Stimulated activated CD8-positive, alpha-beta memory T cell treated with anti-CD3 and anti-CD28 coated beads, Interleukin-7, amount 100 ng/mL, for 48 hours (primary cell): ENCODE results near the gene MS4A12.
"Not testable (repeated sequence)": the region's sequence is repeated elsewhere in the genome, so short reads cannot be mapped to it uniquely, and the experiment has no call there.

Source experiments
- DNase-seq, 2 donors: peaks; one replicate each; pipeline ENCODE4 v3.0.0-alpha.2; 2020; ENCODE audit warnings: low read depth in 1 of 2; ENCODE audit errors: extremely low read depth in 1 of 2

MS4A12 gene, protein sequence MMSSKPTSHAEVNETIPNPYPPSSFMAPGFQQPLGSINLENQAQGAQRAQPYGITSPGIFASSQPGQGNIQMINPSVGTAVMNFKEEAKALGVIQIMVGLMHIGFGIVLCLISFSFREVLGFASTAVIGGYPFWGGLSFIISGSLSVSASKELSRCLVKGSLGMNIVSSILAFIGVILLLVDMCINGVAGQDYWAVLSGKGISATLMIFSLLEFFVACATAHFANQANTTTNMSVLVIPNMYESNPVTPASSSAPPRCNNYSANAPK

GRCh38 chr11:60492488-60493009 lies at the start of gene MS4A12:
Gene MS4A12, plus strand, starts transcription at chr11:60492778. Its CDS starts 4,541 bp downstream, at chr11:60497319.
- no peak for DNase-seq

DNA sequence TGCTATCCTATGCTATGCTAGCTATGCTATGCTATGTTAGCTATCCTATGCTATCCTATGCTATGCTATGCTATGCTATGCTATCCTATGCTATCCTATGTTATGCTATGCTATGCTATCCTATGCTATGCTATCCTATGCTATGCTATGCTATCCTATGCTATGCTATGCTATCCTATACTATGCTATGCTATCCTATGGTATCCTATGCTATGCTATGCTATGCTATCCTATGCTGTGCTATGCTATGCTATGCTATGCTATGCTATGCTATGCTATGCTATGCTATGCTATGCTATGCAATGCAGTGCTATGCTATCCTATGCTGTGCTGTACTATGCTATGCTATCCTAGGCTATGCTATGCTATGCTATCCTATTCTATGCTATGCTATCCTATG lies 45.5 kb upstream of the MS4A12 start:
- no peak for DNase-seq

GRCh38 chr11:60447846-60448245 lies 44.7 kb upstream of the MS4A12 start:
- DNase-seq = no peak

GRCh38 chr11:60451185-60451584 lies 41.4 kb upstream of the MS4A12 start:
- not testable (repeated sequence) for DNase-seq

DNA sequence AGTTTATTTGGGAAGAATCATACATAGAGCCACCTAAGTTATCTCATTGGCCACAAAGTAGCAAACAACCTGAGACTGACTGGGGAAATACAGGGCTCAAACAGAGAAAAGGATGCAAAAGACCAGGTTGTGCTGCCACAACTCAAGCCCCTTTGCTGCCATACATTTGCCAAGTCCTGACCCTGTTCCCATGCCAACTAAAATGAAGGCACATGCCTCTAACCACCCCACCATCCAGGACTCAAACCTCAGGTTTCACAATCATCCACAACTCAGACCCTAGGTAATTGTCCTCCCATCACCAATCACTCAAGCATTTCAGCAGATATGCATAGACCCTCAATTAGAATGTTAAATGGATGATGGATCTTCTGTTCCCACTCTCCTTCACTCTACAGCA lies 38.4 kb upstream of the MS4A12 start:
- DNase-seq = no peak

- DNase-seq = no peak
Measured at GRCh38 chr11:60455531-60456042, 37.0 kb upstream of the MS4A12 start, which contains the start of gene MS4A1. Gene MS4A1, plus strand, starts transcription at chr11:60455847. Its CDS starts 6,528 bp downstream, at chr11:60462375.

- DNase-seq = no peak
Measured at GRCh38 chr11:60457576-60457975, 35.0 kb upstream of the MS4A12 start.

- DNase-seq = no peak
Measured at GRCh38 chr11:60459345-60459744, 33.2 kb upstream of the MS4A12 start.

GRCh38 chr11:60468829-60469228 lies 23.7 kb upstream of the MS4A12 start:
- DNase-seq = no peak

DNA sequence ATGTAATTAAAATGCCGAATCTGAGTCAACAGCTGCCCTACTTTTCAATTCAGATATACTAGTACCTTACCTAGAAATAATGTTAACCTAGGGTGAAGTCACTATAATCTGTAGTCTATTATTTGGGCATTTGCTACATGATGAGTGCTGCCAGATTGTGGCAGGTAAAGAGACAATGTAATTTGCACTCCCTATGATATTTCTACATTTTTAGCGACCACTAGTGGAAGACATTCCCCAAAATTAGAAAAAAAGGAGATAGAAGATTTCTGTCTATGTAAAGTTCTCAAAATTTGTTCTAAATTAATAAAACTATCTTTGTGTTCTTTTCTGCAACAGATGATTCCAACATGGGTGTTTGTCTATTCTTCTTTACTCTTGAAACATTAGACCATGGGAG lies 22.9 kb upstream of the MS4A12 start:
- no peak for DNase-seq

DNA sequence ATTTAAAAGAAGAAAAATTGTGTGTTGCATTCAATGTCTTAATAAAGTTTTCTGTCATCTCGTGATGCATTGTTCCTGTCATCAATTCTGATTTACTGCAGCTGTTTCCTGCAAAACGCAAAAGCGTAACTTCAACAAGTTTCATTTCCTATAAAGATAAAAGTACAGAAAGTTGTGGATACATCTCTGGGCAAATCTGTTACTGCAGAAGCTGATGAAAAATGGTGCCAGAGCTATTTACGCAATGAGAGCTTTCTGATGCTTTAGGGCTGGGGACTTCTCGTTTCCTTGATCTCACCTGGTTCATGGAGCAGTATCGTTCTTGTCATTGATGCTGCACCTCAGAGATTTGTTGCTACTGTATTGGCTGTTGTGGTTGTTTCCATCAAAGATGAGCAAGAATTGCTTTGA lies 15.5 kb upstream of the MS4A12 start:
- DNase-seq = no peak

DNA sequence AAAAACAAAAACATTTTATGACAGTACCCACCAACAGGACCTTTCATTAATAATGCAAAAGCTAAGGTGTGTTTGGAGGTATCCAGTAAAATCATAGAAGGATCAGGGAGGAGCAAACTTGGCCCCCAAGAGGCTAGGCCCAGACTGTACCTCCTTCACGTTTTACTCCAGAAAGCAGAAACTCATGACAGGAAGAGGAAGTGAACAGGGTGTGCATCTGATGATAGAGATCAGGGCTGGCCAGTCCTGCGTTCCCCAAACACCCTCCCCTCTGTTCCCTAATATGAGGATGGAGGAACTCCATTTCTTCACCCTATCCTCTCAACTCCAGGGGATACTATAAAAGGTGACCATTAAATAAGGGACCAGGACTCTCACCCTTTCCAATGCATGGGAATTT lies 10.2 kb upstream of the MS4A12 start:
- DNase-seq = no peak

GRCh38 chr11:60485987-60486386 lies 6.6 kb upstream of the MS4A12 start:
- DNase-seq = no peak

DNA sequence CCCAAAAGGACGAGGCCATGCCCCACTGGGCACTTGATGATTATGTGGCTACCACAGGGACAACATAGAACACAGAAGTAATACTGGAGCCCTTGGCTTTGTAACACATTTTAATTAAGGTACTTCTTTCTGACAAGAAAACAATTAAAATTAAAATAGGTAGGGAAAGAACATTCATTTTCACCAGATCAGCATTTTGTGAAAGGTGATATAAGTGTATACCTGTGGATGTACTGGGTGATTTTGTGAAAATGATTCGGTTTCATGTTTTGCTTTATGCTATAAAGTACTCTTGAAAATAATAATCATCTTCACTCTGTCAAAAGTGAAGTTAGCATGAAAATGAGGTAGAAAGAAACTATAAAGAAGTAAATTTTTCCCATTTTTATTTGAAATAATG lies 876 bp downstream of the MS4A12 start:
- no peak for DNase-seq

DNA sequence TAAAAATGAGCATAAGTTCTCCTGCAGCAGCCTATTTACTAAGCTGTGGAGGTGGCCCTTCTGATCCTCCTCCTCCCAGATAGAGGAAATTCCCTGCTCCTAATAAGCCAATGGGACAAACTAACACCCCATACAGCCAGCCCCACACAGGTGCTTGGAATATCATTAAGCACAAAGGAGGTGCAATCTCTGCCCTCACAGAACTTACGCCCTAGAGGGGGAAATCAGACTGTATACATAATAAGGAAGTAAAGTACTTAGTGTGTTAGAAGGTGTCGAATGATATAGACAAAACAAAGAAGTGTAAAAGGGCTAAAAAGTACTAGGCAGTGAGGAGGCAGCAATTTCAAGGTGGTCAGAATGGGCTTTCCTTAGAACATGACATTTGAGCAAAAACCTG lies 5.8 kb downstream of the MS4A12 start:
- no peak for DNase-seq

DNA sequence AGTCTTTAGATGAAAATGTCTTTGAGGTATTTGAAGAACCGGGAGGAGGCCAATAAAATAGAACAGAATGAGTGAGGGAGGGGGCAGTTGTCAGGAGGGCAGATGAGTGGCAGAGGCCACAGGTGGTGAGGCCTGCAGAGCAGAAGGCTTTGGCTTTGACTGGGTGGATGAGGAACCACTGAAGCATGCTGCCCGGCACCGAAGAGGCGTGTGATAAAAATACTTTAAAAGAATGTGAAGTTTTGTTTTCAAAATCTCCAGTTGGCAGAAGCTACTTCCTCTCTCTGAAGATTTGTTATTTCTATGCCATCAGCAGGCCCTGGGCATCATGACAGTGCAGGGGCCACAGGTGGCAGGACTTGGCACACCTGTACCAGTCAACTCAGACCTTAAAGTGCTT lies 6.3 kb downstream of the MS4A12 start:
- DNase-seq = no peak

- DNase-seq = no peak
Measured at GRCh38 chr11:60500276-60500910, 7.8 kb downstream of the MS4A12 start.

DNA sequence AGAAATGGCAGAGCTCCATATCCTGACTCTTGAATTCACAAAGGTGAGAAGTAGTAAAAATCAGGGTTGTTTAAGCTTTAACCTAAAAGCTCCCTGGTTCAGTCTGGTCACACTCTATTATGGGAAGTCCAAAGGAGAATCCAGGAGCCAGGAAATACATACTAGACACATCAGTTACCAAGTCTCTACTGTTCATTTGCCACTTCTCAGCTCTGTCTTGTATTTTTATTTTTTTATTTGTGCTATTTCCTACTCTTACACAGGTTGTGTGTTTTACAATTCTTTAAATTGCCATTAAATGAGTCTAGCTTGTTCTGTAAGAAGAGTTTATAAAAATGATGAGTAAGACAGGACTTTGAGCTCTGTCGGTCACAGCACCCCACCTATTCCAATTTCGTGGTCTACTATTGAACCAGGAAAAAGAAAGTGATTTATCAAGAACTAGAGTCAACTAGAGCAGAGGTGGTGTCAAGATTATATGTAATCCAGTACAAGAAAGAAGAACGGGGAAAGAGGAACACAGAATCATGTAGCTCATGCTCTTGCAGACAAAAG lies 9.7 kb downstream of the MS4A12 start:
- no peak for DNase-seq

DNA sequence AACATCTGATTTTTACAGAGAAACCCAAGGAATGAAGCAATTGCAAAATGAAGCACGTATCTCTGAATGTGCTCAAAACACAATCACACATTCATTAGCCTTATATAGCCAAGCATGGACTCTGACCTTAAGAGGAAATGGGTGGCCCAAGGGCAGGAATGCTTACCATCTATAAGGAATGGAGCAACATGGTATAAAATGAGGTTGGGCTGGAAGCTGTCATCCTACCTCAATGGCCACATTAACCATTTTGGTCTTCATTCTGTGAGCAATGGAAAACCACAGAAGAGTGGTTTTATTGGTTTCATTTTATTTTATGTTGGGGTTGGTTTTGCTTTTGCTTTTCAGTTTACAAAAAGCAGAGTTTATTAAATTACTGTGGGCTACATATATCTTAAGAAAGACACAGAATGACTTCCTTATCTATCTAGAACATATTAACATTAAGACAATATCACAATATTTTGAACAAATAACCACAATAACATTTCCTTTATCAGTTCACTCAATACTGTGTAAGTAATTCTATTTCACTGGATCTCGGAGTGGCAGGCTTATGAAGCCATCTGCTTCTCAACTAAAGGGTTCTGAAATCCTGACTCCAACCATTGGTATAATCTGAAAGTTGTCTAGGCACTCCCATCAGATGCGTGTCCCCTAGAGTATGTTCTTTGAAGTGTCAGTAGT lies 11.8 kb downstream of the MS4A12 start:
- no peak for DNase-seq

- DNase-seq = not testable (repeated sequence)
Measured at GRCh38 chr11:60509609-60510008, 17.0 kb downstream of the MS4A12 start.

GRCh38 chr11:60510209-60510608 lies 17.6 kb downstream of the MS4A12 start:
- DNase-seq = not testable (repeated sequence)
